Breast epithelium (tissue), 3 donors: ENCODE data around the gene MOB1A. TPM values are rescaled to one million over a fixed set of nuclear protein-coding genes. Genes with fewer than 3 reads are reported as not detected.

Experiments used
- total RNA-seq, 3 donors: library from RNA; depleted of rRNA; stranded (reverse); fragments of >200 nt; gene quantifications; one replicate each; pipeline ENCODE4 v1.1.0, GENCODE V29; 2016

MOB1A gene
- total RNA-seq, 3 donors from 2014 or later, result 87.8 to 107 (median 98.4) TPM

Other genes starting within 250 kb of the MOB1A start
- 10 to 100 TPM in 1 of 3 donors, 1 to 10 TPM in 2; 7.9 to 13.2 (median 9.8) TPM for gene TET3, start 194.0 kb downstream of the MOB1A start, total RNA-seq
- 10 to 100 TPM; 27.1 to 42.6 (median 30.2) TPM for gene BOLA3, start 31.0 kb downstream of the MOB1A start, total RNA-seq
- gene MTHFD2, start 19.7 kb upstream of the MOB1A start, total RNA-seq, result 100 to 1,000 TPM in 1 of 3 donors, 10 to 100 TPM in 2; 41.6 to 100 (median 56.7) TPM
- gene SLC4A5, start 164.5 kb upstream of the MOB1A start, total RNA-seq, result 1 to 10 TPM; 2.1 to 9.2 (median 6.2) TPM
- 100 to 1,000 TPM in 2 of 3 donors, 10 to 100 TPM in 1; 92.2 to 125 (median 103) TPM for gene DCTN1, start 201.4 kb upstream of the MOB1A start, total RNA-seq
- gene C2orf81, start 242.7 kb upstream of the MOB1A start, total RNA-seq, result 1 to 10 TPM in 2 of 3 donors, under 1 TPM in 1; 0.64 to 1.6 (median 1.3) TPM
- 10 to 100 TPM in 1 of 3 donors, 1 to 10 TPM in 2; 6.7 to 13.1 (median 9.4) TPM for gene WDR54, start 242.9 kb upstream of the MOB1A start, total RNA-seq